Measurements from ENCODE around the gene CENPK.

The CENPK gene

DNA sequence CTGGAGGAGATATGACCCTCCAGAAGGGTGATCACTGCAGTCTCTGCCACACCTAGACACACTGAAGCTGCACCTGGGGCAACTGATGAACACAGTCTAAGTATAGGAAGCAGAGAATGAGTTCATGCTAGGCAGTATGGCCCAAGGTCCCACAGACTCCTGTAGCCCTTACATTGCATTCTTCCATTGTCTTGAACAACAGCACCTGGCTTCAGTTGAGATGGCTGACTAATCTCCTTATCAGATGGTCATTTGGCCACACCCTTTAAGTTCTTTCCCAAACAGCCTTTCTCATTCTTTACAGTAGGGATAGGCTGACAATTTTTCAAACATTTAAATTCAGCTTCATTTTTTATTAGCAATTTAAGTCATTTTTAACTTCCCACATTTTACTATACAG, 23.1 kb downstream of the CENPK start:
- Histone ChIP-seq H3K18ac (ENCODE audit: low read length) (no peak overlapping the region), H2BK12ac (ENCODE audit: low read length) (no peak overlapping the region), H3K4me3 (ENCODE audit: low read length in 2 of 2) (peak overlapping the region in 1 of 2 donors; percentile 43), H2BK5ac (ENCODE audit: low read length) (no peak overlapping the region), H3K79me1 (ENCODE audit: low read depth, low read length) (no peaks in the 10 kb centered on the region), H2BK15ac (ENCODE audit: low read length) (no peak overlapping the region), H3K4me1 (ENCODE audit: control insufficient read depth in 2 of 2, insufficient read depth in 1 of 2, low read depth in 1 of 2, low read length in 2 of 2) (no peaks in the 10 kb centered on the region), H4K91ac (ENCODE audit: low read depth, low read length, poor library complexity) (no peak overlapping the region), H3K27ac (replicated peaks; ENCODE audit: low read length) (no peak overlapping the region), H2AK5ac (ENCODE audit: low read depth, low read length) (no peak overlapping the region), H3K36me3 (replicated peaks in 1 of 2; ENCODE audit: control insufficient read depth in 2 of 2, insufficient read depth in 2 of 2, low read length in 2 of 2) (peaks cover 11 to 94% of the 10 kb centered on the region in 2 donors), H3K14ac (ENCODE audit: low read length) (no peak overlapping the region), H3K23ac (ENCODE audit: low read depth, low read length, poor library complexity) (no peak overlapping the region), H3K4me2 (ENCODE audit: insufficient read depth, low read length, poor library complexity, severe bottlenecking) (no peak overlapping the region), H2BK120ac (ENCODE audit: low read depth, low read length) (no peak overlapping the region), H3K27me3 (ENCODE audit: control insufficient read depth in 3 of 3, insufficient read depth in 3 of 3, low read depth in 1 of 3, low read length in 3 of 3) (no peaks in the 10 kb centered on the region), H3K9ac (ENCODE audit: low read depth, low read length, poor library complexity) (no peak overlapping the region), H4K8ac (ENCODE audit: low read depth, low read length) (no peak overlapping the region), H3K4ac (ENCODE audit: low read length) (no peak overlapping the region), H2AFZ (ENCODE audit: low read length) (no peak overlapping the region), H3K9me3 (replicated peaks in 1 of 2; ENCODE audit: control insufficient read depth in 2 of 2, insufficient read depth in 1 of 2, low read depth in 1 of 2, low read length in 2 of 2) (no peaks in the 10 kb centered on the region)
- no peak for DNase-seq (ENCODE audit: low spot score)

DNA sequence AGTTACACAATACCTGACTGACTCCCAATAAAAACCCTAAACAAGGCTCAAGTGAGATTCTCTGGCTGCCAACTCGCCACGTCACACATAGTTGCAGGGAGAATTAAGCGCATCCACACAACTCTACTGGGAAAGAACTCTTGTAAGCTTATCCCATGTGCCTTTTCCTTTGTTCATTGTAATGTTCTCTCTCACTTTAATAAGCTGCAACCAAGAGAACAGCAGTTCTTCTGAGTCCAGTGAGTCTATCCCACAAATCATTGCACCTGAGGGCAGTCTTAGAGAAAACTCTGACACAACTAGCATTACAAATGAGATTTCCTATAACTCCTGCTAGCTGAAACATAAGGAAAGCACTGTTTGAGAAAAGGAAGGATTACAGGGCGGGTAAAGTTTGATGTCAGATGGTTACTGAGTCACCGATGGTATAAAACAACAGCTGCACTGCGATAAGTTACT, 27.4 kb downstream of the CENPK start:
- DNase-seq (ENCODE audit: low spot score), result no peak
- Histone ChIP-seq H3K36me3 (replicated peaks in 1 of 2; ENCODE audit: control insufficient read depth in 2 of 2, insufficient read depth in 2 of 2, low read length in 2 of 2) (peaks cover 6 to 83% of the 10 kb centered on the region in 2 donors), H3K23ac (ENCODE audit: low read depth, low read length, poor library complexity) (no peak overlapping the region), H4K8ac (ENCODE audit: low read depth, low read length) (no peak overlapping the region), H3K4me1 (ENCODE audit: control insufficient read depth in 2 of 2, insufficient read depth in 1 of 2, low read depth in 1 of 2, low read length in 2 of 2) (no peaks in the 10 kb centered on the region), H3K79me1 (ENCODE audit: low read depth, low read length) (no peaks in the 10 kb centered on the region), H2AK5ac (ENCODE audit: low read depth, low read length) (no peak overlapping the region), H3K4ac (ENCODE audit: low read length) (no peak overlapping the region), H2BK15ac (ENCODE audit: low read length) (no peak overlapping the region), H3K27ac (replicated peaks; ENCODE audit: low read length) (no peak overlapping the region), H3K27me3 (ENCODE audit: control insufficient read depth in 3 of 3, insufficient read depth in 3 of 3, low read depth in 1 of 3, low read length in 3 of 3) (no peaks in the 10 kb centered on the region), H2AFZ (ENCODE audit: low read length) (no peak overlapping the region), H3K9me3 (replicated peaks in 1 of 2; ENCODE audit: control insufficient read depth in 2 of 2, insufficient read depth in 1 of 2, low read depth in 1 of 2, low read length in 2 of 2) (no peaks in the 10 kb centered on the region), H3K14ac (ENCODE audit: low read length) (no peak overlapping the region), H3K9ac (ENCODE audit: low read depth, low read length, poor library complexity) (no peak overlapping the region), H3K4me2 (ENCODE audit: insufficient read depth, low read length, poor library complexity, severe bottlenecking) (no peak overlapping the region), H2BK5ac (ENCODE audit: low read length) (no peak overlapping the region), H3K18ac (ENCODE audit: low read length) (no peak overlapping the region), H3K4me3 (ENCODE audit: low read length in 2 of 2) (no peak overlapping the region), H2BK120ac (ENCODE audit: low read depth, low read length) (no peak overlapping the region), H2BK12ac (ENCODE audit: low read length) (no peak overlapping the region), H4K91ac (ENCODE audit: low read depth, low read length, poor library complexity) (no peak overlapping the region)
- no CpG with 5 or more reads among the region's 6 CpGs for WGBS, 2 donors (ENCODE audit: extremely low coverage in 2 of 2, insufficient read length in 2 of 2, insufficient replicate concordance in 1 of 2)

DNA sequence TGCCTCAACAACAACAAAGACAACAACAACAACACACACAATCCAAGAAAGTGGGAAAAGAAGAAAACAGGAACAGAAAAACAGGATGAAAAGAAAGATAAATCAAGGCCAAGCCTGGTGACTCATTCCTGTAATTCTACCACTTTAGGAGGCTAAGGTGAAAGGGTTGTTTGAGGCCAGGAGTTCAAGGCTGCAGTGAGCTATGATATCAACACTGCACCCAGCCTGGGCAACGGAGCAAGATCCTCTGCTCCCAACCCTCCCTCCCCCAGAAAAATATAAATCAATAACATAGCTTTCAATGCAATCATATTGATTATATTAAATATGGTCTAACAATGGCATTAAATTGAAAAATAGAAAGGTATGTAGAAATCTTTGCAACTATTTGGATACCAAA, 32.1 kb downstream of the CENPK start:
- Histone ChIP-seq H2BK15ac (ENCODE audit: low read length) (no peak overlapping the region), H3K14ac (ENCODE audit: low read length) (no peak overlapping the region), H3K23ac (ENCODE audit: low read depth, low read length, poor library complexity) (no peak overlapping the region), H3K4me1 (ENCODE audit: control insufficient read depth in 2 of 2, insufficient read depth in 1 of 2, low read depth in 1 of 2, low read length in 2 of 2) (no peaks in the 10 kb centered on the region), H2BK120ac (ENCODE audit: low read depth, low read length) (no peak overlapping the region), H4K8ac (ENCODE audit: low read depth, low read length) (no peak overlapping the region), H3K79me1 (ENCODE audit: low read depth, low read length) (no peaks in the 10 kb centered on the region), H3K4me3 (ENCODE audit: low read length in 2 of 2) (no peak overlapping the region), H3K27me3 (ENCODE audit: control insufficient read depth in 3 of 3, insufficient read depth in 3 of 3, low read depth in 1 of 3, low read length in 3 of 3) (no peaks in the 10 kb centered on the region), H3K27ac (replicated peaks; ENCODE audit: low read length) (no peak overlapping the region), H3K9ac (ENCODE audit: low read depth, low read length, poor library complexity) (no peak overlapping the region), H2AFZ (ENCODE audit: low read length) (no peak overlapping the region), H3K18ac (ENCODE audit: low read length) (no peak overlapping the region), H3K4ac (ENCODE audit: low read length) (no peak overlapping the region), H4K91ac (ENCODE audit: low read depth, low read length, poor library complexity) (no peak overlapping the region), H3K4me2 (ENCODE audit: insufficient read depth, low read length, poor library complexity, severe bottlenecking) (no peak overlapping the region), H2BK5ac (ENCODE audit: low read length) (no peak overlapping the region), H3K36me3 (replicated peaks in 1 of 2; ENCODE audit: control insufficient read depth in 2 of 2, insufficient read depth in 2 of 2, low read length in 2 of 2) (peaks cover 3 to 77% of the 10 kb centered on the region in 2 donors), H3K9me3 (replicated peaks in 1 of 2; ENCODE audit: control insufficient read depth in 2 of 2, insufficient read depth in 1 of 2, low read depth in 1 of 2, low read length in 2 of 2) (no peaks in the 10 kb centered on the region), H2AK5ac (ENCODE audit: low read depth, low read length) (no peak overlapping the region), H2BK12ac (ENCODE audit: low read length) (no peak overlapping the region)
- WGBS, 2 donors (ENCODE audit: extremely low coverage in 2 of 2, insufficient read length in 2 of 2, insufficient replicate concordance in 1 of 2), result no CpG with 5 or more reads among the region's 1 CpG
- DNase-seq (ENCODE audit: low spot score), result no peak

DNA sequence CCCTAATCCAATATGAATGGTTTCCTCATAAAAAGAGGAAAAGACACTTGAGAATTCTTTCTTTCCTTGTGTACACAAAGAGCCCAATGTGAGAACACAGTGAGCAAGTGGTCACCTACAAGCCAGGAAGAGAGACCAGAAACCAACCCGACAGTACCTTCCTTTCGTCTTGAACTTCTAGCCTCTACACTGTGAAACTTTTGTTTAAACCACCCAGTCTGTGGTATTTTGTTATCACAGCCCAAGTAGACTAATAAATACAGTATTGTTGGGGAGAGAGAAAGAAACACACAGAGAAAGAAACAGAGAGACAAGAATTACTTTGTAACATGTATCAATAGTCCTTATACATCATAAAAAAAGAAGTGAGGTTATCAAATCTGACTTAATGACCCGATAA, 37.2 kb downstream of the CENPK start:
- no peak for DNase-seq (ENCODE audit: low spot score)
- no CpG with 5 or more reads among the region's 3 CpGs for WGBS, 2 donors (ENCODE audit: extremely low coverage in 2 of 2, insufficient read length in 2 of 2, insufficient replicate concordance in 1 of 2)
- Histone ChIP-seq H4K8ac (ENCODE audit: low read depth, low read length) (no peak overlapping the region), H3K36me3 (replicated peaks in 1 of 2; ENCODE audit: control insufficient read depth in 2 of 2, insufficient read depth in 2 of 2, low read length in 2 of 2) (peaks cover 3 to 93% of the 10 kb centered on the region in 2 donors), H3K23ac (ENCODE audit: low read depth, low read length, poor library complexity) (no peak overlapping the region), H2AFZ (ENCODE audit: low read length) (no peak overlapping the region), H3K9me3 (replicated peaks in 1 of 2; ENCODE audit: control insufficient read depth in 2 of 2, insufficient read depth in 1 of 2, low read depth in 1 of 2, low read length in 2 of 2) (no peaks in the 10 kb centered on the region), H3K27ac (replicated peaks; ENCODE audit: low read length) (no peak overlapping the region), H3K14ac (ENCODE audit: low read length) (no peak overlapping the region), H2BK5ac (ENCODE audit: low read length) (no peak overlapping the region), H4K91ac (ENCODE audit: low read depth, low read length, poor library complexity) (no peak overlapping the region), H2AK5ac (ENCODE audit: low read depth, low read length) (no peak overlapping the region), H3K4me3 (ENCODE audit: low read length in 2 of 2) (no peak overlapping the region), H3K4me1 (ENCODE audit: control insufficient read depth in 2 of 2, insufficient read depth in 1 of 2, low read depth in 1 of 2, low read length in 2 of 2) (no peaks in the 10 kb centered on the region), H3K27me3 (ENCODE audit: control insufficient read depth in 3 of 3, insufficient read depth in 3 of 3, low read depth in 1 of 3, low read length in 3 of 3) (no peaks in the 10 kb centered on the region), H3K18ac (ENCODE audit: low read length) (no peak overlapping the region), H3K79me1 (ENCODE audit: low read depth, low read length) (no peaks in the 10 kb centered on the region), H3K9ac (ENCODE audit: low read depth, low read length, poor library complexity) (no peak overlapping the region), H2BK12ac (ENCODE audit: low read length) (no peak overlapping the region), H2BK15ac (ENCODE audit: low read length) (no peak overlapping the region), H2BK120ac (ENCODE audit: low read depth, low read length) (no peak overlapping the region), H3K4ac (ENCODE audit: low read length) (no peak overlapping the region), H3K4me2 (ENCODE audit: insufficient read depth, low read length, poor library complexity, severe bottlenecking) (no peak overlapping the region)
